ENCODE results near the gene PPP1R1C.

PPP1R1C gene

DNA sequence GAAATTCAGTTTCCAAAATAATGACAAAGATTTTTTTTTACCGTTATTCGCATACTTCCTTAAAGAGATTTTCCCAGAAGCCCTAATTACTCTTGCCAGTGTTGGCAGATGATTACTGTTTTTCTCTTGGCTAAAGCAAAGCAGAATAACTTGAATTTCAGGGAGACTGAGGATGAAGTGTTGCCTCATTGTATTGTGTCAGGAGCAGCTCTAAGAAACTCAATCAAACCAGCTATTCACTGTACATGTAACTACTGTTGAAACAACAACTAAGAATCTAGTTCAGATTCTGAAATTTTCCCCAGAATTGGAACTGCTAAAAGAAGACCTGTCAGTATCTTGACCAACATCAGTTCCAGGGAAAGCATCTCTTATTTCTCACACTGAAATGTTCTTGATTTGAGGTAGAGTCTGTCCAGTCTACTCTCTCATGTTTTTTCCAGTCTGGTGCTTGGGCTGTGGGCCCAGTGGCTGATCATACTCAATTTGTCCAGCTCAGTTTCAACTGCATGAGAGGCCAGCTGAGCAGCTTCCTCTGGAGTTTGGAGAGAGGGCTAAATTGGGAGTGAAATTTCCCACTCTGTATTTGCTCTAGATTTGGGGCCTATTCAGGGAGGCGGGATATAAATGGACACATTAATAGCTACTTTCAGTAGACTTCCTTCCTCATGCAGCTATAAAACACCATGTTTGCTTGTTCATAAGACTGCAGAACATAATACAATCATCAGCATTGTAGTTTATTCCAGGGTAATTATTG, 78.5 kb downstream of the PPP1R1C start:
- peak; percentile 74 for DNase-seq

- peak; percentile 38 for DNase-seq
Measured at GRCh38 chr2:182066400-182067087, 80.9 kb downstream of the PPP1R1C start.

DNA sequence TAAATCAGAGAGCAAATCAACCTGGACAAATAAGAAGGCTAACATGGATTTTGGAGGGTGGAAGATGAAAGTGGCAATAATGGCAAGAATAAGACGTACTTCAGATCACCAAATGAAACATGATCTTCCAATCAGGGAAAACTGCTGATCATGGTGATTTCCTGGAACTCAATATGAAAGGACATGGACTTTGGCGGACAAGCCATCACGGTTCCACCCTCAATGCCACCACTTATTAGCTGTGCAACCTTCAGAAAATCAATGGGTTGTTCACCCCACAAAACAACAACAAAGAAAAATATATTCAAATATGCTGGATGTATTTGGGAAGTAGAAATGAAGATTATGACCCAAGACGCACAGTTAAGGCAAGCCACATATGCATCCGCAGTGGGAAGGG, 81.7 kb downstream of the PPP1R1C start:
- no peak for DNase-seq

DNA sequence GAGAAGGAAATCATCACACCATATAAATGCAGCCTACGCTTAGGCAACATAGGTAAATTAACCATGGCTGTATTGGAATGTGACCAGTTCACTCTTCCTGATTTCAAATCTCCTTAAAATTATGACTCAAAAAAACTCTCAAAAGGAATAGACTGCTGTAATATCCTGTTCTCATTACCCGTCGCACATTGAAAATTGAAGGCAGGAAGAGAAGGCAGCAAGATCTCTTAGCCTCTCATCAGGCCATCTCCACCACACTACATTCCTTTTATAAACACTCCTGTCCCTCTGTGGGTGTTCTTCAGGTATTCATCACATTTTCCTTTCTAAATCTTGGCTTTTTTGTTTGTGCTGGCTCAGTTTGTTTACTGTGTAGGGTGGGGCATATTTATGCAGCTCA, 83.2 kb downstream of the PPP1R1C start:
- DNase-seq, result no peak

DNA sequence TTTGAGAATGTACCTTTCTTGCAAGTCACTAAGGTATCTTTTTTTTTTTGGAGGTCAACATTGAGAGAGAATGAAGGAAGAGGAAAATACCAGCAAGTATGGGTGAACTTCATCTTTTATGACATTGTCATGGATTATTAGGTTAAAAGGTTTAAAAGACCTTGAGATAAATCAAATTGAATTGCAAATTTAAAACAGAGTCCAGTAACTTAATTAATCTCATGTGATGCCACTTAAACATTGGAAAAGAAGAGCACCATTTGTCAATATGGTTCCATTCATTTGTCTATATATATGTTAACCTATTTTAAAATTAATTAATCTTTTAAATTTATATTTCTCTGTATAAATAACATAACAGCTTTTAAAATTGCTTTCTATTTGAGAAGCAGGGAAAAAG, 83.8 kb downstream of the PPP1R1C start:
- no peak for DNase-seq

DNA sequence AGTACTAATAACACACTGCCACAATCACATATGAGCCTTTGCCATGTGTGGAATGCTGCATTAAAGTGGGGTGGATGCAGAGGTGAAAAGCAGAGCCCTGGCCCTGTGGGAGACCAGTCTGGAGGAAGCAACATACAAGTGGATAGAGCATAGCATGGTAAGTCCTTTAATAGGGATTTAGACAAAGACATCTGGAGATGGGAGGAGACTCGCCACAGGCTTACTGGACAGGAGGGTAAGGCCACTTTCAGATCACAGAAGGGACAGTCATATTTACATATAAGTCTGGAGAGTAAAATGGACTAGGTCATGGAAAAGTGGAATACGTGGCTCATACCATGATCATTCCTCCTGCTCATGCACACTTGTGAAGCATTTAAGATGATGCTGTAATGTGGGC, 84.3 kb downstream of the PPP1R1C start:
- DNase-seq, result no peak

GRCh38 chr2:182070736-182071135, 85.1 kb downstream of the PPP1R1C start:
- no peak for DNase-seq

DNA sequence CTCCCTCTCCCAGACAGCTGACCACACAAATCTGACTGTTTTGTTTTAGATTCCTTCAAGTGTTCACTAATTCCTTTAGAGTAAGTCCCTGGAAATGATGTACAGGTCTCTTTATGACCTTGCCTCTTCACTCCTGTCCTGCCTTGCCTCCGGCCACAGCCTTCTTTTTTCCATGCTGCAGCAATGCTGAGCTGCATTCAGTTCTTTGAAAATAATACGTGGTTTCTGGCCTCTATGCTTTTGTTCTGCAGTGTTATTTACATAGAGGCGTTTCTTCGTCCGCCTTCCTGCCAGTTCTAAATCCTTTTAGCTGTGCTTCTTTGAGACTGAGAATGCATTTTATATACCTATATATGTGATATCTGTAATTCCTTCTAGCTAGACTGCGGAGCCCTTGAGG, 87.2 kb downstream of the PPP1R1C start:
- no peak for DNase-seq

GRCh38 chr2:182073613-182074012, 88.0 kb downstream of the PPP1R1C start:
- no peak for DNase-seq

GRCh38 chr2:182077023-182077422, 91.4 kb downstream of the PPP1R1C start:
- no peak for DNase-seq

GRCh38 chr2:182077448-182078142, 91.9 kb downstream of the PPP1R1C start:
- peak; percentile 32 for DNase-seq

GRCh38 chr2:182078988-182079602, 93.4 kb downstream of the PPP1R1C start:
- no peak for DNase-seq

DNA sequence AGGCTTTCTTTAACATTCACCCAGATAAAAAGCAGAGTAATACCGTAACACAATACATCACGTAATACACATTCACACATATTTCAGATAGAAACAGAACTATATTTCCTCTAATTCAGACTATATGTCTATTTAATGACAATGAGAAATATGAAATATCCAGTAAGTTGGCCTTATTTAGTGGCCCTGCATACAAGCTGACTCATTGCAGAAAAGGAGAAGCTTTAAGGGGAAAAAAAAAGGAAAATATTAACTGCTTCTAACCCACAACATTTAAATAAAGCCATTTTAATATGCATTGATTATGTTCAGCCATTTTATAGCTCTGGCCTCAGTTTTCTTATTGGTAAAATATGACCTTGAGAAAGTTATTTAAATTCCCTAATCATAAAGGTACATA, 94.8 kb downstream of the PPP1R1C start:
- no peak for DNase-seq

DNA sequence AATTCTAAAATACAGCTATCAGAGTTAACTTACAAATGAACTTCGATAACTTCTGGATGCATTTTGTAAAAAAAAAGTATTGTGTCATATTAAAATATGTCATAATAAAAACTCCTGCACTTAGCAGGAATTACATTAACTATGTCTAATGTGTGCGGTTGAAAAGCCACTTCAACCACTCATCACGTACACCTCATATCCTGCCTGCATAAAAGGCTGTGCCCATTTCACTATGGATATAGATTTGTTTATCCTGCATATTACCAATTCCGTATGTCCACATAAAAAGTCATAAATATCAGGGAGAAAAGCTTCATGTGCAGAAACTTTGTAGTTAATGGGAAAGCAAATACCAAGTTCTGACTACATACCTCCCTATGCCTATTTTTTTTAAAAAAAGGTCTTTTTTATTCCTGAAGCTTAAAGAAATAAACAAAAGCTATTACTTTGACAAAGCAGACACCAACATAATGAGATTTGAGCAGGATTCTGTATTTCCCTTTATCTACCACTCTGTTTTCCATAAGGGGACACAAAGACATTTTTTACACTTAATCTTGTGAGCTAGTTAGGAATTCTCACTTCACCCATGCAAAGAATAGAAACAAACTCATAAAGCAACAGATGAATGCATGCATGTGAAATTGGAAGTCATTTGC, 96.1 kb downstream of the PPP1R1C start:
- no peak for DNase-seq

GRCh38 chr2:182088681-182089320, 103.1 kb downstream of the PPP1R1C start:
- no peak for DNase-seq

DNA sequence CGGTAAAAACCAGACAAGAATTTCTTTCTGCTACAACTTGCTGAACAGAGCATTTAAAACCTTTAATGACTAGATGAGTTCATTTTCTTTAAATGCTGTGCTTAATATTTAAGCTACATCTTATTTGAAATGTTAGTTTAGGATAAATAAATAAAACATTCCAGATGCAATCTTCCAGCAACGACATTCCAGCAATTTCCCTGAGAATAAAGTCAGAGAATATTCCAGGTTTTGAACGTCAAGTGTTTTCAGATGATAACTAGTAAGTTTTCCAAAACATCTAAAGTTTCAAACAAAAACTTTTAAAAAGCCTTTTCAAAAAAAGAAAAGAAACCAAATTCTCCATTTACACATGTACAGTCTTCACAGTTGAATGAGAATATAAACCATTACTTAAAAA, 104.8 kb downstream of the PPP1R1C start:
- no peak for DNase-seq

DNA sequence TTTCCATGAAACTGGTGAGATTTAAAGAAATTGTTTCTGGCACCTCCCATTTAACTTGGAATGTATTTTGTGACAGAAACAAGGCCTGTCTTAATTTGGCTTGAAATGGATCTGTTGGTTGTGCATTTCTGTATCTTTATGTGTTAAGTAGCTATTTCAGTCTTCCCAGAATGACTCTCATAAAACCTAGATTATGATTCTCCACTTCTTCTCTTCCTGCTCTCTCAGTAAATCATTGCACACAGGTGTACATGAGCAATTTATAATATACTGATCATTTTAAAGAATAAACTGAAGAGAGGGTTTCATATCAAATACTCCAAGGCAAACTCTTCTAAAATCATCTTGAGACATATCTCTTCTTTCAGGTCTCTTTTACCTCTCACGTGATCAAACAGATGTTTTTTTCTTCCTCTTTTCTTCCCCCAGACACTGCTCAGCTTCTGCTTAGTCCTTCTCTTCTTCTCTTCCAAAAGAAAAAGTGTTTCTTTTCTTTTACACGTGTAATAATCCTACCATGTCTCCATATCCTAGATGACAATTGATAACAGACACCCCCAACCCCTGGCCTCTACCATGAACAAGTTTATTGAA, 112.0 kb downstream of the PPP1R1C start:
- no peak for DNase-seq

DNA sequence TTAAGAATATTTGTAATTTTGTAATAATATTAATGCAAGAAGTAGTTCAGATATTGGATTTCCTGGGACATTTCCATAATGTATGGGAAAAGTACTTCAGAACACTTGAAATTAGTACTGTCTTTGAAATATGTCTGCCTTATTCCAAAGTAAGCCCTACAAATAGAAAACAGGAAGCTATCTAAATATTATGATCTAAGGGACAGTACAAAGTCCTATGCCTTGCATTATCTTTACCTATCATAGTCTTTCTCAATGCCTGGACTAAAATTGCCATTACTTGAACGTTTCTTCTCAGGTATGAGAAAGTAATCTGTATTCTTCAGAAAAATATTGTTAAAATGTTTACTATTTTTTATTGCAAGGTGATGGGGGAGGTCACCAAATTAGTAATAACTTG, 113.0 kb downstream of the PPP1R1C start:
- DNase-seq, result no peak

- no peak for DNase-seq
Measured at GRCh38 chr2:182101263-182101662, 115.6 kb downstream of the PPP1R1C start.

DNA sequence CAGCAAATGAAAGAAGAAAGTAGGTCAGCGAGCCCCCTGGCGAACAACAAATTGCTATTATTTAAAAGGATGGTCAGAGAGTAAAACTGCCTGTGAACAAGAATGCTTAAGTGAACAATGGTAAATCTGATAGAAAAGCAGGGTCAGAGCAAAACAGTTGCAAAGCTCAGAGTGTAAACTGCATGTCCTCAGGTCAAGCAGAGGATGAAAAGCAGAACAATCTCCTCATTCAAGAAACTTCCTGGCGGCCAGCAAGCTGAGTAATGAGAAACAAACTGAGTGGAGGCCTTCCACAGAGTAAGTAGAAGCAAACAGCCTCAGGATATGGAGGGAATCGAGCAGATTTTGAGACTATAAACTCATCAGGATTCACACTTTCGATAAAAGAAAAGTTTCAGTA, 117.9 kb downstream of the PPP1R1C start:
- DNase-seq, result no peak

- no peak for DNase-seq
Measured at GRCh38 chr2:182110347-182110746, 124.7 kb downstream of the PPP1R1C start.

GRCh38 chr2:182113334-182113733, 127.7 kb downstream of the PPP1R1C start:
- DNase-seq, result no peak

All from left hindlimb (tissue), 1 donor.